ENCODE results near the gene TANK. TPM values are rescaled to one million over a fixed set of nuclear protein-coding genes. Genes with fewer than 3 reads are reported as not detected.

Gene TANK
- total RNA-seq, 1 experiment from 2014 or later = 85.4 TPM

DNA sequence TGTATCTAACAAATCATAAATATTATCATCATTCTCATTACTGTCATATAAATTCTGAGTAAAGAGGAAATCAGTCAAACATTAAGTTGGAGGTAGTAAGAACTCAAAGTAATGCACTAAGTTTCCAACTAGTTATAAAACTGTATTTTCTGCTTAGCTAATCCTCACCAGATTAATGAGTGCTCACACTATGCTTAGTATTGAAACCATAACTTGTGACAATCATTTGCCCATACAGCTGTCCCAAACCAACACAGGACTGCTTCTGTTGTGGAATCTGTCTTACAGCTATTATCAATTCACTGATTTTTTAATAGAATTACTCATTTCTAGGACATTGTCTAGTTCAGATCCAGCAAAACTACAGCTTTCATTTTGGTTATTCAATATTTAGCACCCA, 41.5 kb upstream of the TANK start:
- Mint-ChIP-seq H3K4me3 (ENCODE audit: low read depth, unreplicated experiment) (no peak overlapping the region), H3K9me3 (ENCODE audit: low read depth, unreplicated experiment) (no peaks in the 10 kb centered on the region), H3K27me3 (ENCODE audit: unreplicated experiment) (no peaks in the 10 kb centered on the region), H3K4me1 (ENCODE audit: low read depth, unreplicated experiment) (peaks cover 24% of the 10 kb centered on the region), H3K36me3 (ENCODE audit: insufficient read depth, unreplicated experiment) (no peaks in the 10 kb centered on the region), H3K27ac (ENCODE audit: unreplicated experiment) (no peak overlapping the region)
- CTCF ChIA-PET = no interaction called here
- TF ChIP-seq, protein P1, sequence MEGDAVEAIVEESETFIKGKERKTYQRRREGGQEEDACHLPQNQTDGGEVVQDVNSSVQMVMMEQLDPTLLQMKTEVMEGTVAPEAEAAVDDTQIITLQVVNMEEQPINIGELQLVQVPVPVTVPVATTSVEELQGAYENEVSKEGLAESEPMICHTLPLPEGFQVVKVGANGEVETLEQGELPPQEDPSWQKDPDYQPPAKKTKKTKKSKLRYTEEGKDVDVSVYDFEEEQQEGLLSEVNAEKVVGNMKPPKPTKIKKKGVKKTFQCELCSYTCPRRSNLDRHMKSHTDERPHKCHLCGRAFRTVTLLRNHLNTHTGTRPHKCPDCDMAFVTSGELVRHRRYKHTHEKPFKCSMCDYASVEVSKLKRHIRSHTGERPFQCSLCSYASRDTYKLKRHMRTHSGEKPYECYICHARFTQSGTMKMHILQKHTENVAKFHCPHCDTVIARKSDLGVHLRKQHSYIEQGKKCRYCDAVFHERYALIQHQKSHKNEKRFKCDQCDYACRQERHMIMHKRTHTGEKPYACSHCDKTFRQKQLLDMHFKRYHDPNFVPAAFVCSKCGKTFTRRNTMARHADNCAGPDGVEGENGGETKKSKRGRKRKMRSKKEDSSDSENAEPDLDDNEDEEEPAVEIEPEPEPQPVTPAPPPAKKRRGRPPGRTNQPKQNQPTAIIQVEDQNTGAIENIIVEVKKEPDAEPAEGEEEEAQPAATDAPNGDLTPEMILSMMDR (IDR thresholded peaks at IDR 0.05; ENCODE audit: unreplicated experiment) = no peak
- DNase-seq = no peak
- intact Hi-C loops (cut with micrococcal nuclease; ENCODE audit: unreplicated experiment) = no loop called here
- BruUV-seq (replicated peaks) = no TSS peak

DNA sequence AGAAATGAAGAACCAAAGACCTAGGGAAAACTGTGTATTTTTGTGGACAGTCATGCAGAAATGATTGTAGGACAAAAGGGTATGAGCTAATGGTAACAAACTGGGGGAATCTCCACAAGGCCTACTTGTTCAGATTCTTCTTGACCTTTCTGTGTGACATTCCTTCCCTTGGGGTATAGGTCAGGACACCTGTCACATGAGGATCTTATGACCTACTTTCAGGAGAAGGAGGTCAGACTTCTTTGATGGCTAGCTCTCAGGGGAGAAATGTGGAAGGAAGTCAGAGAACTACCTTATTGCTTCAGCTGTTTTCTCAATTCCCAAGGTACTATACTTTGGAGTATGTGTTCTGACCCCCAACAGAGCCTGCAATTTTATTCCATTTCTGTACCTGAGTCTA, 40.7 kb upstream of the TANK start:
- no peaks in the 10 kb centered on the region for H3K9me3 Mint-ChIP-seq (ENCODE audit: low read depth, unreplicated experiment)
- H3K27ac Mint-ChIP-seq (ENCODE audit: unreplicated experiment) = no peak overlapping the region
- no peak overlapping the region for H3K4me3 Mint-ChIP-seq (ENCODE audit: low read depth, unreplicated experiment)
- no peaks in the 10 kb centered on the region for H3K36me3 Mint-ChIP-seq (ENCODE audit: insufficient read depth, unreplicated experiment)
- H3K27me3 Mint-ChIP-seq (ENCODE audit: unreplicated experiment) = no peaks in the 10 kb centered on the region
- DNase-seq = no peak
- no TSS peak for BruUV-seq (replicated peaks)
- intact Hi-C loops (cut with micrococcal nuclease; ENCODE audit: unreplicated experiment) = no loop called here
- TF ChIP-seq, protein P1 (IDR thresholded peaks at IDR 0.05; ENCODE audit: unreplicated experiment) = no peak
- H3K4me1 Mint-ChIP-seq (ENCODE audit: low read depth, unreplicated experiment) = peaks cover 32% of the 10 kb centered on the region
- CTCF ChIA-PET = no interaction called here

DNA sequence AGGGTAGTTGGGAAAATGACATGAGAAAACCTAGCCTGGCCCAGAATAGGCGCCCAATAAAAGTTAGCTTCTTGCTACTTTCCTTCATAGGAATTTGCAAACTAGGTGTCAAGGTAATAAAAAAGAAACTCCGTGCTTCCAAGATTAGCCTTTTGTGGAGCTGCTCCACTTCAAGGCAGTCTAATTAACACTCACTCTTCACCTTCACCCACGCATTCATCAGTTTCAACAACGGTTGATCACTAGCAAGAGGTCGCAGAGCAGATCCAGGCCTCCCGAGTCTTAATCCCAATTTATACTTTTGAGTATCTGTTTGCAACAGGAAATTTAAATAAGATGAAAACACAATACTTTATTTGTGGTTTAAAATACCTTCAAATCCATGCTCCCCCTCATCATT, 39.5 kb upstream of the TANK start:
- intact Hi-C loops (cut with micrococcal nuclease; ENCODE audit: unreplicated experiment) = no loop called here
- DNase-seq = no peak
- H3K4me1 Mint-ChIP-seq (ENCODE audit: low read depth, unreplicated experiment) = peaks cover 45% of the 10 kb centered on the region
- H3K27ac Mint-ChIP-seq (ENCODE audit: unreplicated experiment) = no peak overlapping the region
- H3K9me3 Mint-ChIP-seq (ENCODE audit: low read depth, unreplicated experiment) = no peaks in the 10 kb centered on the region
- CTCF ChIA-PET = no interaction called here
- TF ChIP-seq, protein P1 (IDR thresholded peaks at IDR 0.05; ENCODE audit: unreplicated experiment) = no peak
- H3K4me3 Mint-ChIP-seq (ENCODE audit: low read depth, unreplicated experiment) = no peak overlapping the region
- BruUV-seq (replicated peaks) = no TSS peak
- H3K27me3 Mint-ChIP-seq (ENCODE audit: unreplicated experiment) = no peaks in the 10 kb centered on the region
- H3K36me3 Mint-ChIP-seq (ENCODE audit: insufficient read depth, unreplicated experiment) = peaks cover 5% of the 10 kb centered on the region

GRCh38 chr2:161121622-161122021, 38.6 kb upstream of the TANK start:
- TF ChIP-seq, protein P1 (IDR thresholded peaks at IDR 0.05; ENCODE audit: unreplicated experiment) = no peak
- Mint-ChIP-seq H3K4me1 (ENCODE audit: low read depth, unreplicated experiment) (peaks cover 53% of the 10 kb centered on the region), H3K9me3 (ENCODE audit: low read depth, unreplicated experiment) (no peaks in the 10 kb centered on the region), H3K4me3 (ENCODE audit: low read depth, unreplicated experiment) (no peak overlapping the region), H3K36me3 (ENCODE audit: insufficient read depth, unreplicated experiment) (peaks cover 5% of the 10 kb centered on the region), H3K27me3 (ENCODE audit: unreplicated experiment) (no peaks in the 10 kb centered on the region), H3K27ac (ENCODE audit: unreplicated experiment) (no peak overlapping the region)
- intact Hi-C loops (cut with micrococcal nuclease; ENCODE audit: unreplicated experiment) = loop anchor here (2.0 kb wide), 1 partner anchor 15 kb away; no protein-coding TSS in a partner anchor
- no peak for DNase-seq
- CTCF ChIA-PET = no interaction called here
- BruUV-seq (replicated peaks) = no TSS peak

All from Calu3 (cell line).